Trophoblast cell (in vitro differentiated cells and primary cell): ENCODE data around the gene AIPL1.

Experiments
- DNase-seq, 2 donors: peaks; one replicate each; pipeline ENCODE4 v3.0.0-alpha.2; 2016
- H2AFZ ChIP-seq: 2 replicates; pipeline ENCODE4 v1.6.1; 2013; ENCODE audit warnings: low read length, moderate library complexity, mild to moderate bottlenecking; ENCODE audit not compliant: insufficient read depth, poor library complexity
- H2AK5ac ChIP-seq: 2 replicates; pipeline ENCODE4 v1.6.1; 2013; ENCODE audit warnings: mild to moderate bottlenecking, low read length
- H2BK120ac ChIP-seq: 2 replicates; pipeline ENCODE4 v1.6.1; 2013; ENCODE audit warnings: low read length, mild to moderate bottlenecking, moderate library complexity; ENCODE audit not compliant: insufficient read depth, poor library complexity
- H2BK12ac ChIP-seq: 2 replicates; pipeline ENCODE4 v1.6.1; 2013; ENCODE audit warnings: mild to moderate bottlenecking, low read length, moderate library complexity
- H2BK5ac ChIP-seq: 2 replicates; pipeline ENCODE4 v1.6.1; 2013; ENCODE audit warnings: low read length, low read depth, moderate library complexity, mild to moderate bottlenecking; ENCODE audit not compliant: poor library complexity
- H3K14ac ChIP-seq: 2 replicates; pipeline ENCODE4 v1.6.1; 2013; ENCODE audit warnings: mild to moderate bottlenecking, low read length
- H3K18ac ChIP-seq: 2 replicates; pipeline ENCODE4 v1.6.1; 2013; ENCODE audit warnings: mild to moderate bottlenecking, low read length
- H3K23ac ChIP-seq: 2 replicates; pipeline ENCODE4 v1.6.1; 2013; ENCODE audit warnings: low read length
- H3K27ac ChIP-seq: 2 replicates; pipeline ENCODE4 v1.5.1; 2013; ENCODE audit warnings: low read depth, mild to moderate bottlenecking, inconsistent platforms, low read length, moderate library complexity
- H3K27me3 ChIP-seq: 2 replicates; pipeline ENCODE4 v1.6.1; 2013; ENCODE audit warnings: inconsistent platforms, mild to moderate bottlenecking, low read length, moderate library complexity; ENCODE audit not compliant: insufficient read depth
- H3K36me3 ChIP-seq, 2 experiments: 1 replicate in 1 of 2; 2 replicates in 1 of 2; pipeline ENCODE4 v1.6.1; 2013; ENCODE audit warnings: low read length in 2 of 2, mild to moderate bottlenecking in 2 of 2, moderate library complexity in 1 of 2; ENCODE audit not compliant: insufficient read depth in 2 of 2, control insufficient read depth in 1 of 2
- H3K4ac ChIP-seq: 2 replicates; pipeline ENCODE4 v1.6.1; 2013; ENCODE audit warnings: low read depth, mild to moderate bottlenecking, low read length, moderate library complexity
- H3K4me1 ChIP-seq, 2 experiments: 1 replicate in 1 of 2; 2 replicates in 1 of 2; pipeline ENCODE4 v1.6.1; 2013; ENCODE audit warnings: low read length in 2 of 2, mild to moderate bottlenecking in 2 of 2, moderate library complexity in 1 of 2; ENCODE audit not compliant: insufficient read depth in 2 of 2, control insufficient read depth in 1 of 2
- H3K4me2 ChIP-seq: 2 replicates; pipeline ENCODE4 v1.6.1; 2013; ENCODE audit warnings: inconsistent platforms, mild to moderate bottlenecking, low read length, moderate library complexity
- H3K4me3 ChIP-seq: 2 replicates; pipeline ENCODE4 v1.5.1; 2013; ENCODE audit warnings: mild to moderate bottlenecking, low read depth, low read length, inconsistent platforms
- H3K79me1 ChIP-seq: one replicate; pipeline ENCODE4 v1.6.1; 2013; ENCODE audit warnings: low read length
- H3K79me2 ChIP-seq: 2 replicates; pipeline ENCODE4 v1.6.1; 2013; ENCODE audit warnings: low read length, mild to moderate bottlenecking; ENCODE audit not compliant: control insufficient read depth, insufficient read depth, poor library complexity
- H3K9ac ChIP-seq: 2 replicates; pipeline ENCODE4 v1.6.1; 2013; ENCODE audit warnings: mild to moderate bottlenecking, low read length
- H3K9me3 ChIP-seq: 2 replicates; pipeline ENCODE4 v1.6.1; 2013; ENCODE audit warnings: low read depth, mild to moderate bottlenecking, control low read depth, inconsistent platforms, low read length; ENCODE audit not compliant: insufficient read depth
- H4K12ac ChIP-seq: 2 replicates; pipeline ENCODE4 v1.6.1; 2013; ENCODE audit warnings: low read depth, mild to moderate bottlenecking, low read length, moderate library complexity
- H4K8ac ChIP-seq: 2 replicates; pipeline ENCODE4 v1.6.1; 2013; ENCODE audit warnings: low read depth, mild to moderate bottlenecking, low read length, moderate library complexity
- H4K91ac ChIP-seq: one replicate; pipeline ENCODE4 v1.6.1; 2013; ENCODE audit warnings: low read depth, mild to moderate bottlenecking, low read length, moderate library complexity
- WGBS: extraction: QIAGEN DNeasy Blood & Tissue Kit; methylation state at CpG from one replicate; pipeline ENCODE4 v1.1.7; 2013; ENCODE audit warnings: missing lambda C conversion rate; ENCODE audit not compliant: insufficient read length, insufficient coverage; ENCODE audit errors: extremely low coverage; 5-methylcytosine and 5-hydroxymethylcytosine counted together

Gene AIPL1

DNA sequence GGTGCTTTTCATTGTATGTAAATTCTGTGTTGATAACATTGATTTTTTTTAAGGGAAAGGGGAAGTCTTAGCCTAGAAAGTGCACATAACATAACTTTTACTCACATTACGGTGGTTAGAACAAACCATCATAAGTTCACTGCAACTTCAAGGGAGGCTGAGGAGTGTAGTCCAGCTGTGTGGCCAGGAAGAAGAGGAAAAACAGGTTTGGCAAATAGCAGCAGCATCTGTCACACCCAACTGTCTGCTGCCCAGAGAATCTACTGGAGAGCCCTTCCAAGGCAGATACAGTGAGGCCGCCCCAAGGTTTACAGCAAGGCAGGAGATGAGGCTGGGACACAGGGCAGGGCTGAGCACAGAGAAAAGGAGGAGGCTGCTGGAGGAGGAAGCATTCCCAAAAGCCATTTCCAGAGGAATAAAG is 60.6 kb downstream of the AIPL1 start:
- Histone ChIP-seq H2BK12ac (no peak overlapping the region), H3K4ac (no peak overlapping the region)
- DNase-seq = peak; percentile 47 to 67

More for the DNA sequence above, 60.6 kb downstream of the AIPL1 start:
- peaks cover under 1% of the 10 kb centered on the region for H3K9me3 ChIP-seq
- H3K4me2 ChIP-seq = peak overlapping the region; percentile 57
- no peak overlapping the region for H2BK120ac ChIP-seq
- peak overlapping the region; percentile 83 for H3K27ac ChIP-seq
- H3K79me2 ChIP-seq = no peaks in the 10 kb centered on the region
- no CpG with 5 or more reads among the region's 2 CpGs for WGBS
- H3K27me3 ChIP-seq = no peaks in the 10 kb centered on the region
- peak overlapping the region; percentile 55 for H4K91ac ChIP-seq
- no peak overlapping the region for H2AFZ ChIP-seq
- H2BK5ac ChIP-seq = no peak overlapping the region
- H3K9ac ChIP-seq = no peak overlapping the region
- no peak overlapping the region for H3K4me3 ChIP-seq
- no peak overlapping the region for H3K23ac ChIP-seq
- no peak overlapping the region for H4K12ac ChIP-seq
- no peak overlapping the region for H4K8ac ChIP-seq
- peaks cover 4% of the 10 kb centered on the region for H3K79me1 ChIP-seq
- peaks cover 11 to 16% of the 10 kb centered on the region in 2 experiments for H3K4me1 ChIP-seq
- H3K18ac ChIP-seq = no peak overlapping the region
- no peak overlapping the region for H2AK5ac ChIP-seq
- no peak overlapping the region for H3K14ac ChIP-seq
- no peaks in the 10 kb centered on the region for H3K36me3 ChIP-seq
